ENCODE results near the gene ZNF280D.

DNA sequence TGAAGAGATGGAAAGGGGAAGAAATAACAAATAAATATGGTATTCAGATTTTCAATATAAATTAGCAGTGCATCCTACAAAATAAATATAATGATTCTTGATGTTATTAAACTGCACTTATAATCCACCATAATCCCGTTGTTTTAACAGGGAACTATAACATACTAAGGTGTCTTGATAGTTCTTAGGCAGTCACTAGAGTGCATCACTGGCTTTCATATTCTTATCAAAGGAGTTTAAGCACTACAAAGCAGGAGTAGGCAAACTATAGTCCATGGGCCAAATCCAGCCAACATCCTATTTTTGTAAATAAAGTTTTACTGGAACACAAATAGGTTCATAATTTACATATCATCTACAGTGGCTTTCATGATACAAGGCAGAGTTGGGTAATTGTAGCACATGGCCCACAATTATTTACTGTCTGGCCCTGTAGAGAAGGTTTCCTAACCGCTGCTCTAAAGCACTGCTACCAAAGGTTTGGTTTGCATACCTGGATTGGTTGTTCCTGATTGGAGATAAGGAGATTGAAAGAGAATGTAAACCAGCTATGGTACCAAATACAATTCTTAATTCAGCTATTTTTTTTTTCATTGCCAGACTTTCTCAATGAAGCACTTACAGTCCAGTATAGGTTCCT lies 104.3 kb downstream of the ZNF280D start:
- TF ChIP-seq EZH2 (IDR thresholded peaks at IDR 0.05) (no peak), POLR2AphosphoS5 (IDR thresholded peaks at IDR 0.05; ENCODE audit: borderline replicate concordance, low read depth, low read length) (no peak), FOXP2 (optimal IDR thresholded peaks at IDR 0.05; ENCODE audit: control extremely low read depth, extremely low read length, insufficient read depth) (no peak)

All from SK-N-MC (cell line).